NAMALWA (cell line): ENCODE data around the gene TSSK6.

Experiments
- DNase-seq: peaks from one replicate; pipeline ENCODE4 v3.0.0-alpha.2; 2015; ENCODE audit warnings: low spot score

The TSSK6 gene

DNA sequence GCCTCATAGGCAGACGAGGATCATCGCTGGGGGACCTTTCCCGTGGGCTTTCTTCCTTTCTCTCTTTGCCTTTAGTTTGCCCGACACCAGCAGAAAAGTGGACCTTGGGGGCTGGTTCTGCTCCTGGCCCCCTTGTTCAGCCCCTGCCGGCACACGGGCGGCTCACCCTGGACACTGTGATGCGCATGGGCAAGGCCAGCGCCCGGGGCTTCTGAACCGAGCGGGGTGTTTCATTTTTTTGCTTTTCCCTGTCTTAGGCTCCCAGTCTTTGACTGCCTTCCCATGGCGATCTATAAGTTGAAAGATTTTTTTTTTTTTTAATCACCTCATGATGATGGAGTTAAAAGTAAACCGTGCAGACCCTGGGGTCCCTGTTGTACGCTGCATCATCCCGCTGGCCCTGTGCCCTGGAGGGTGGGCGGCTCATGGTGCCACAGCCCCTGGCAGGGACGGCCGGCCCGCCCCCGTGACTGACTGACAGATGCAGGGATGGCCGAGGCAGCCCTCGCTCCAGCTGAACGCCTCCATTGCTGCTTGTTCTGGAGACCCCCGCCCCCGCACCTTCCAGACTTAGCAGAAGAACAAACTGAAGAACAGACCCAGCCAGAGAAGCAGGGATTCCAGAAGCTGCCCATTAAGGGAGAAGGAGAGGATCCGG, 9.6 kb downstream of the TSSK6 start:
- DNase-seq = no peak

DNA sequence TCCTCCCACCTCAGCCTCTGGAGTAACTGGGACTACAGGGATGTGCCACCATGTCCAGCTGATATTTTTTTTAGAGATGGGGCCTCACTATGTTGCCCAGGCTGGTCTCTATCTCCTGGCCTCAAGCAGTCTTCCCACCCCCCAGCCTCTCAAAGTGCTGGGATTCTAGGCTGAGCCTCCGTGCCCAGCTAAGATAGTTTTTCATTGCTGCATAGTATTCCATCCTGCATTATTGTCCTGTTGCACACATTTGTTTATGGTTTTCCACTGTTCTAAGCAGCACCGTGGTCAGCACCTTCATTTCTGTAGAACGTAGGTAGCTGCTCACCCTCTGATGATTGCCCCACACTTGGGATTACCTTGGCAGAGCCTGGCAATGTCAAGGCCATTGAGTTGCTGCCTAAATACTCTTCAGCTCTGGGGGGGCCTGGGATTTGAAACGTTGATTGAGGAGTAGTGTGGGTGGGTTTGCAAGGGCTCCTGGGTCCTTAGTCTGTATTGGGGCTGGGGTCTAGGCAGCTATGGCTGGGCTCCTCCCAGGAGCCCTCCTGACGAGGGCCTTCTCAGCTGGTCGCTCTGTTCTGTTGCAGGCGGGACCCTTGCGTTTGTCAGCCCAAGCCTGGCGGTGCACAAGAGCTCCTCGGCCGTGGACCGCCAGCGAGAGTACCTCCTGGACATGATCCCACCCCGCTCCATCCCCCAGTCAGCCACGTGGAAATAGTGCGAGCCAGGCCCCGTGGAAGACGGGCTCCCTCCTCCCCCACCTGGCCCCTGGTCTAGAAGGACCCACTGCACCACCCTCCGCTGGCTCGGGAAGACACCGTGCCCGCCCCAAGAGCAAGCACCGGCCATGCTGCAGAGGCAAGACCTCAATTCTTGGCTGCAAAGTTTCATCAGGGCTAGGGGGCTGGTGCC, 10.3 kb downstream of the TSSK6 start:
- no peak for DNase-seq

GRCh38 chr19:19502808-19503602, 12.3 kb downstream of the TSSK6 start:
- no peak for DNase-seq

- no peak for DNase-seq
Measured at GRCh38 chr19:19502281-19502680, 13.1 kb downstream of the TSSK6 start.

- DNase-seq = no peak
Measured at GRCh38 chr19:19501798-19502197, 13.6 kb downstream of the TSSK6 start.

DNA sequence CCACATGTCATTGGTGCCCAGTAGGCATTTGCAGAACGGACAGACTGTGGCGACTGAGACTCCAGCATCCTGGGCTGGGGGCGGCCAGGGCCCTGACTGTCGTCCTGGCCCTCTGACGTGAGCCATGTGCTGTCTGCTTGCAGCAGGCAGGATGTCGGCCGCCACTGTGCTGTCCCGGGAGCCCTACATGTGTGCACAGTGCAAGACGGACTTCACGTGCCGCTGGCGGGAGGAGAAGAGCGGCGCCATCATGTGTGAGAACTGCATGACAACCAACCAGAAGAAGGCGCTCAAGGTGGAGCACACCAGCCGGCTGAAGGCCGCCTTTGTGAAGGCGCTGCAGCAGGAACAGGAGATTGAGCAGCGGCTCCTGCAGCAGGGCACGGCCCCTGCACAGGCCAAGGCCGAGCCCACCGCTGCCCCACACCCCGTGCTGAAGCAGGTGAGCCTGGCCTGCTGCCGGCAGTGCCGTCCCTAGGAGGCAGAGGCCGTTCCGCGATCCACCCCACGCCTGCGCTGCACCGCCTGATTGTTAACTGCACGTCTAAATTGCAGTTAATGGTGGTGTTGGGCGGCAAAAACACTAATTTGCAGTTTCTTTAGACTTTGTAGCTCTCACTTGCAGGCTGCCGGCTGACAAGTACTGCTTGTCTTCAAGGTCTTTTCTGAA, 14.2 kb downstream of the TSSK6 start:
- no peak for DNase-seq

DNA sequence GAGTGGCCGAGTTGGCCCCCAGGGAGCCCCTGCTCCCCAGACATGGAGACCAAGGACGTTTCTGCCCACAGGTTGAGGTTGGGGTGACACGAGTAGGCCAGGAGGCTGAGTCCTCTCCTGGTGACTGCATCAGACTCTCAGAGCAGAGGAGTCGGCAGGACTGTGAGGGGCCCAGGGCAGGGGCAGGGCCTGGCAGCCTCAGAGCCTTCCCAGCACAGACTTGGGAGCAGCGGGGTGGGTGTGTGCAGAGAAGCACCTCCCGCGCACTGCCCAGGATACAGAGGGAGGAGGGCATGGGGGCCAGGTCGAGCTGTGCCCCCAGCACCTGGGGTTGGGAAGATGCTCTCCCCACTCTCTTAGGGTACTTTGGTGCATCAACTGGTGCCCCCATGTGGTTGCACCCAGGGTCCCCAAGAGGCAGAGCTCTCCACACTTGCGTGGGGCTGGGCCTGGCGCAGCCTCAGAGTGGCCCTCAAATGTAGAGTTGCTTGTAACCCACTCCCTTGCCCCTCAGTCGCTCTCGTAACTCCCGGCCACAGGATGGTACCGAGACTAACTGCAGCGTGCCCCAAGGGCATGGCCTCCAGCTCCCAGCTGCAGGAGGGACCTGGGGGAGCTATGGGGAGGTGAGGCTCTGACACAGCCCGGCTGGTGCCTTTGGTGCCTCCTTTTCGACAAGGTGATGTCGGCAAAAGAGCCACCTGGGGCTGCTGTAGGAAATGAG, 15.9 kb downstream of the TSSK6 start:
- DNase-seq = no peak

- DNase-seq = no peak
Measured at GRCh38 chr19:19498255-19498991, 16.9 kb downstream of the TSSK6 start.

DNA sequence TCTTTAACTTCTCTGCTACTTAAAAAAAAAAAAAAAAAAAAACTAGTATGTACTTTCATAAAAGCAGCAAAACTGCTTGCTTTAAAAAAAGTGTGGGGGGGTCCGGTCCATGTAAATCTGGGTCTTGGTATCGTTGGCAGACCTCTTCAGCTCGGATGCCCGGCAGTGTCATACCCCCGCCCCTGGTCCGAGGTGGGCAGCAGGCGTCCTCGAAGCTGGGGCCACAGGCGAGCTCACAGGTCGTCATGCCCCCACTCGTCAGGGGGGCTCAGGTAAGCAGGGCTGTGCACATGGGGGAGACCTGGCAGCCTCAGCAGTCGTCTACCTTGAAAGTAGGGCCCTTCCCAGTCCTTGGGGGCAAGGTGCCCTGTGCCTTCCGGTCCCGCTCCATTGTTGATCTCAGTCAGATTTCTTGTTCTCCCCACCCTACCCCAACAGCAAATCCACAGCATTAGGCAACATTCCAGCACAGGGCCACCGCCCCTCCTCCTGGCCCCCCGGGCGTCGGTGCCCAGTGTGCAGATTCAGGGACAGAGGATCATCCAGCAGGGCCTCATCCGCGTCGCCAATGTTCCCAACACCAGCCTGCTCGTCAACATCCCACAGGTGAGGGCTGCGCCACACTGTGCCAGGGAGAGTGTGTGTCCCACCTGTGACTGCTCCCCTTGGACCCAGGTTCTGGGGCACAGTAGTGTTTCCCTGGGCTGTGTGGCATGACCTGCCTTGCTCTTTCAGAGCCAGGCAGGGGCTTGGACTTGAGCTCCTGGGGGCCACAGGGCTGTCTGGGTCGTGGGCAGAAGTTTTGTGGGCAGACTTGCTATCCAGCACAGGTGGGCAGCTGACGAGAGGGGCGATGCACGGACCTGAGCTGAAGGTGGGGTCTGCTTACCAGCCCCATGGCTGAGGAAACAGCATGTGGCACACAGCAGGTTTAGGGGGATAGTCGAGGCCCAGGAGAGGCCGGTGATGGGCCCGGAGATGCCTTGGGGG, 19.4 kb downstream of the TSSK6 start:
- DNase-seq = no peak

- DNase-seq = no peak
Measured at GRCh38 chr19:19493841-19494546, 21.4 kb downstream of the TSSK6 start.

DNA sequence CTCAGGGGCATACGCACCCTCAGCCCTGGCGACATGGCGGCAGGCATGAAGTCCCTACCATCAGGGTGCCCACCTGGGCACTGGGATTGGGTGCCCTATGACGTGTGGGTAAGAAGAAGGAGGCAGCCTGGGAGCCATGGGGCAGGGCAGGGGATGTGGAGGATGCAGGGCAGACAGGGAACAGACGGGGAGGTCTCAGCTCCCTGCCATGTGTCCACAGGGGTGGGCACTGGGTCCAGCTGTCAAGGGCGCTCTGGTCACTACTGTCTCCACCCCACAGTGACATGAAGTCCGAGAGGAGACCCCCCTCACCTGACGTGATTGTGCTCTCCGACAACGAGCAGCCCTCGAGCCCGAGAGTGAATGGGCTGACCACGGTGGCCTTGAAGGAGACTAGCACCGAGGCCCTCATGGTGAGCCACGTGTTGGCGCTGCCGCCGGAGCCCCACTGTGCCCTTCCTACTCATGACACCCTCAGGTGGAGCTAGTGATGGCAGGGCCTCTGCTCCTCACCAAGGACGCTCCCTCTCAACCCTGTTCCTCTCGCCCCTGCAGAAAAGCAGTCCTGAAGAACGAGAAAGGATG, 23.2 kb downstream of the TSSK6 start:
- no peak for DNase-seq

DNA sequence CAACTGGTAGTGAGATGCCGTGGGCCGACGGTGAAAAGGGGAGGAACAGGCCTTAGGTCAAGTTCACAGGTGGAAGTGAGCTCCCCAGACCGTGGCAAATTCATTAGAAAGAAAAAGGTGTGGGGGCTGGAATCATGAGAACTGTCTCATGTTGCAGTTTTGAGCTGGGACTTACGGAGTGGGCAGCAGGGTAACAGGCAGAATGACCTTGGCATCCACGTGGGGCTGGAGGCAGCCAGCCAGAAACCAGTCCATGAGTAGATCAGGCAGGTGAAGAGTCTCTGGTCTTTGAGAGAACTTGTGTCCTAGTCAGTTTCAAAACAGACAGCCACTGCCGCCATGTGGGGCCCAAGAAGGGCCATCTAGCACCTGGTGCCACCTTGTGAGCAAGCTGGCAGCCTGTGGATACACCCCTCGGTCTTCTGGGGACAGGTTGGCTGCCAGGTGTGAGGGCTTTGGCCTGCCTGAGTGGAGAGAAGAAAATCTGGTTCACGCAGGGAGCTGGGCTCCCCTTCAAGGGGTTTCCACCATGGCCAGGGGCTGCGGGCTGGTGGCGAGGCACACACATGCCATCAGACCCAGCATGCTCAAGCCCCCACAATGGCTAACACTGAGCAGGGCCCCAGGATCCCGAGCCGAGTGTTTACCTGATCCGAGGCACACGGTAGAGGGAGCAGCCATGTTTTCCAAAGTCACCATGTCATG, 23.9 kb downstream of the TSSK6 start:
- DNase-seq = no peak

DNA sequence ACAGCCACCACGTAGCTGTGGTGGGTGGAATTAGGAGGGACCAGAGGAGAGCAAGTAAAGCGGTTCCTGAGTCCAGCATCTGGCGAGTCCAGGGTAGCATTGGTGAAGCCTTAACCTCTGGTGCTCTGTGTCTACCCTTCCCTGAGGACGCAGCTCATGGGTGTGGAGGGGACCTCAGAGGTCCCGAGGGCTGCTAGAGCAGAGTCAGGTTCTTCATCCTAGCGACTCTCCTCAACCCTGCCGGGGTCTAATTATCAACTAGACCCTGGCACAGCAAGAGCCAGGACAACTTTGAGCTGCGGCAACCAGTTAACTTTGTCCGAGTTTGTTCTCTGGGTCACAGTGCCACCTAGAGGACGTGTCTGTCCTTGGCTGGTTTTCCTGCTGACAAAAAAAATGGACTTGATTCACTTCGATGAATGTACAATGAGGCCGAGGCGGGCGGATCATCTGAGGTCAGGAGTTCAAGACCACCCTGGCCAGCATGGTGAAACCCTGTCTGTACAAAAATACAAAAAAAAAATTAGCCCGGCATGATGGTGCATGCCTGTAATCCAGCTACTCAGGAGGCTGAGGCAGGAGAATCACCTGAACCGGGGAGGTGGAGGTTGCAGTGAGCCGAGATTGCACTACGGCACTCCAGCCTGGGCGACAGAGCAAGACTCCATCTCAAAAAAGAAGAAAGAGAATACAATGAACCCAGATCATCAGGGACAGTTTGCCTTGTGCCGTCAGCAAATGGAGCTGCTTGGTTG, 25.0 kb downstream of the TSSK6 start:
- peak; percentile 90 for DNase-seq

DNA sequence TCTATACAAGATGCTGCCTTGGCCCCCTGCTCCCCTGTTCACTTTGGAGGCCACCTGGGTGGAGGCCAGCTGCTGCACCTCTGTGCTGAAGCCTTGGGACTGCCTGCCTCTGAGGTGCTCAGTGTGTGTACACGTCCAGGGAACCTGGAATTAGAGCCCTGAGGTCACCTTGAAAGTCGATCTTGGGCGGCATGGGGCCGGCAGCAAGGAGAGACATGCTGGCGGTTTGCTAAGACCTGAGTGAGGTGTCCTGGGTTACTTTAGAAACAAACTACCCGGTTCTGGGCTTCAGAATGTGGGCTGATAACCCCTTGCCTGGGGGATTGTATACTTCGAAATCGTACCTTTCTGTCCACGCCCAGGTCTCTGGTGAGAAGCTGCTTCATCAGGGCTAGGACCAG, 25.5 kb downstream of the TSSK6 start:
- DNase-seq = peak; percentile 37

DNA sequence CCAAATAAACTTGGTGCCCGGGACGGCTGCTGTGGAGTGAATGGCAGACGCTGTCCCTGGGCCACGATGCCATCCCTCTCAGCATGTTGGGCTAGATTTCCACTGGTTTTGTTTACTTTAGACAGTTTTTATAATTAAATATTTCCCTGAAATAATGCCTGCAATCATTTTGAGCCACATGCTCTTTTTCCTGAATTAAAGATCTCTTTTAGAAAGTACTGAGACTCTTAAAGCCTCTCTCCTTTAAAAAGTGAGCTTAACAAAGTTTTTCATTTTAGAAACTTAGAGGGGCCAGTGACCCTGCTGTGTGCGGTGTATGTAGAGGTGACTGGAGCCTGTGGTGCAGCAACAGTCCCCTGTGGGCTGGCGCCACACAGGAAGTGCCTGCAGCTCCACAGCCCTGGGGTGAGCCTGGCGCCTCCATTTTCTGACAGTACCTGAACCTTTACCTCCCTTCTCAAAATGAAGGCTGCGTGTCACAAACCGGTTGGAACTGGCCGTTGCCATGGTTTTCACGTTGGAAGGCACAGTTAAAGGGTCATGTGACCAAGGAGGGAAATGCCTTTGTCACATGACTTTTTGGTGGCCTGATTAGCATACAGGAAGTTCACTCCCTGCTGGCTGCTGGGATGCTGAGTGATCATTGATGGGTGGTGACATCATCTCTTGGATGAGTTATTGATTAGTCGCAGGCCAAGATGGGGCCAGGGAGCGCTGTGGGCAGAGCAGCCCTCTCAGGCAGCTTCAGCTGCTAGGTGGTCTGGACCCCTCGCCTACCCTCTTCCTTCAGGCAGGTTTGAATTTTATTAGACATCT, 26.3 kb downstream of the TSSK6 start:
- DNase-seq = peak; percentile 79
